ENCODE results near the gene SERTAD4. TPM values are rescaled to one million over a fixed set of nuclear protein-coding genes. Genes with fewer than 3 reads are reported as not detected.
"Not testable (repeated sequence)": the region's sequence is repeated elsewhere in the genome, so short reads cannot be mapped to it uniquely, and the experiment has no call there.

SERTAD4 gene
- polyA plus RNA-seq, 5 donors, result 3.8 to 5.0 (median 4.2) TPM

GRCh38 chr1:210254298-210254697 lies 21.7 kb downstream of the SERTAD4 start:
- no peak for DNase-seq

GRCh38 chr1:210257698-210258529 lies 25.3 kb downstream of the SERTAD4 start:
- DNase-seq, result no peak

- no peak for DNase-seq
These were observed 27.0 kb downstream of the SERTAD4 start for GRCh38 chr1:210259561-210259960.

GRCh38 chr1:210260096-210260495 lies 27.5 kb downstream of the SERTAD4 start:
- no peak for DNase-seq

- peak; percentile 67 to 75 for DNase-seq
These were observed 29.7 kb downstream of the SERTAD4 start for GRCh38 chr1:210262167-210262896.

- no peak for DNase-seq
These were observed 30.3 kb downstream of the SERTAD4 start for GRCh38 chr1:210262897-210263272.

GRCh38 chr1:210263963-210264362 lies 31.4 kb downstream of the SERTAD4 start:
- no peak for DNase-seq

GRCh38 chr1:210264496-210265380 lies 32.1 kb downstream of the SERTAD4 start:
- no peak for DNase-seq

GRCh38 chr1:210265392-210265955 lies 32.9 kb downstream of the SERTAD4 start:
- not testable (repeated sequence) for DNase-seq

GRCh38 chr1:210269981-210270380 lies 37.4 kb downstream of the SERTAD4 start:
- no peak for DNase-seq

GRCh38 chr1:210272666-210273065 lies 40.1 kb downstream of the SERTAD4 start:
- no peak for DNase-seq

GRCh38 chr1:210280221-210280620 lies 47.6 kb downstream of the SERTAD4 start:
- DNase-seq, result no peak

- DNase-seq, result no peak
These were observed 55.5 kb downstream of the SERTAD4 start for GRCh38 chr1:210288116-210288515.

GRCh38 chr1:210289248-210289647 lies 56.7 kb downstream of the SERTAD4 start:
- no peak for DNase-seq

- DNase-seq, result no peak
These were observed 58.6 kb downstream of the SERTAD4 start for GRCh38 chr1:210291081-210291764.

- peak in 1 of 2 donors; percentile 35 for DNase-seq
These were observed 59.2 kb downstream of the SERTAD4 start for GRCh38 chr1:210291786-210292230.

- DNase-seq, result peak in 1 of 2 donors; percentile 48
These were observed 59.8 kb downstream of the SERTAD4 start for GRCh38 chr1:210292231-210292871.

GRCh38 chr1:210293171-210293607 lies 60.6 kb downstream of the SERTAD4 start:
- DNase-seq, result peak in 1 of 2 donors; percentile 51

- DNase-seq, result peak in 1 of 2 donors; percentile 31
These were observed 62.6 kb downstream of the SERTAD4 start for GRCh38 chr1:210294999-210295745.
